IPS-18c (cell line): ENCODE data around the gene SPACA1.

ENCODE experiments used
- H3K4me3 ChIP-seq: 2 replicates; pipeline ENCODE4 v1.7.0; 2013; ENCODE audit warnings: low read depth, mild to moderate bottlenecking, low read length, moderate library complexity; ENCODE audit not compliant: insufficient read depth
- H3K9me3 ChIP-seq: one replicate; pipeline ENCODE4 v1.6.1; 2013; ENCODE audit warnings: mild to moderate bottlenecking, low read length, moderate library complexity; ENCODE audit not compliant: control insufficient read depth, insufficient read depth

SPACA1 gene

DNA sequence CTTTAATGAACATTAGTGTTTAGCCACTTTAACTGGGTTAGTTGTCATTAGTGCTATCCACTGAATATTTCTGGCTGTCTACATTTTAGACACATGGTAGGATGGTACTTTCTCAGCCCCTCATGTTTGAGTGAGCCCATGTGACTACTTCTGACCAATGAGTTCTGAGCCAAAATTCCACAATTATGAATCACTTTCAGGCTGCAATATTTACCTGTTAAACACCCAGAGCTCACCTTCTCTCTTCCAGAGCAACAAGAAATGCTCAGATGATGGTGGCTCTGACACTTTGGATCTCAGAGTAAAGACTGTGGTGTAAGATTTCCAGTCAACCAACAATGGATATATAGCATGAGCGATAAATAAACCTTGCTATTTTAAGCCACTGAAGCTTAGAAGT lies 24.8 kb downstream of the SPACA1 start:
- peaks cover 2% of the 10 kb centered on the region for H3K9me3 ChIP-seq

DNA sequence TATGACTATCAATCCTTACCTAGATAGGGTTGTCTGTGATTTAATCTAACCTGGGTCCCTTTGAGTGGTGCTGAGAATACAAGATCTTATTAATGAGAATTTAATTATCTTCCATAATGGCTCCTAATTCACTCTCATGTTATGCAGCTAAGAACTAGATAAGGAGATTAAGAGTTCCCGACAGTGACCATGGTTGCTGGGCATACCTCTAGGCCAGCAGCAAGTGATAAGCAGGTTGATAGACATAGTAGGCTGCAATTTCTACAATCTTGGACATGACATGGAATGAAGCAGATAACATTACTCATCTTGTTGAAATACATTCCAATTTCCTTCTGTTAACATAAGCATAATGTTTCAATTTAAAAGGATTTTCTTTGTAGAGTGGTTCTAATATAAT lies 27.1 kb downstream of the SPACA1 start:
- H3K9me3 ChIP-seq, result peaks cover 2% of the 10 kb centered on the region
- no peak overlapping the region for H3K4me3 ChIP-seq

More for the DNA sequence above, 24.8 kb downstream of the SPACA1 start:
- no peak overlapping the region for H3K4me3 ChIP-seq

DNA sequence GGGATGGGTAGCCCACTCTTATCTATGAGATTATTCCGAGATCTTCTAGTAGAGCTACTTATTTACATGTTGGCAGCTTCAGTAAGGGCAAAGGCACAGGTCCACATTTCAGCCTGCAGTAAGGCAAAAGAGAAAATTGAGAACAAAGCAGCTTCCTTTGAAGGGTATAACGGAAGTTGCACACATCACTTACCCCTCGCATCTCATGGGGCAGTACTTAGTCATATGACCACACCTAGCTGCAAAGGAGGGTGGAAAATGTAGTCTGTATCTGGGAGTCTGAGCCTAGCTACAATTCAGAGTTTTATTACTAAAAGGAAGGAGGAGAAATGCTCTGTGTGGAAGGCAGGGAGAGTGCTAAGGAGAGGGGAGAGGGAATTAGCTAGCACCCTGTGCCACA lies 29.7 kb downstream of the SPACA1 start:
- Histone ChIP-seq H3K4me3 (no peak overlapping the region), H3K9me3 (no peaks in the 10 kb centered on the region)

DNA sequence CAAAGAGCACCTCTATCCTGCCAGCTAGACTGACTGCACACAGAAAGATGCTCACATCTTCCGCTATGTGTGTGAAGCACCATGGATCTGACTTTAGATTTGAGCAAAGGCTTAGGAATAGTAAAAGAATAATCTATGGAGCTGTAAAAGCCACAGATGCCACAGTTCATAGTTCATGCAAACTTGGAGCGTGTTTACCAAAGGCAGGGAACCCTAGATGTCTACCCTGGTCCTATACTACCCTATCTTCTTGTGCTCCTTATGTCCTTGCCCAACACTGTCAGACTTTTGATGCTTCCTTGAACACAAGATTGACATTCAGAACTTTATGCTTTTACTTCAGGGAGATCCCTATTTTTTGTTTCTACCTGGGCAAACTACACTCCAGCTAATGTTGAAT lies 39.2 kb downstream of the SPACA1 start:
- H3K4me3 ChIP-seq, result no peak overlapping the region
- no peaks in the 10 kb centered on the region for H3K9me3 ChIP-seq

GRCh38 chr6:88089708-88090107 lies 42.1 kb downstream of the SPACA1 start:
- Histone ChIP-seq H3K4me3 (no peak overlapping the region), H3K9me3 (no peaks in the 10 kb centered on the region)

GRCh38 chr6:88105741-88106340 lies 58.2 kb downstream of the SPACA1 start:
- Histone ChIP-seq H3K9me3 (no peaks in the 10 kb centered on the region), H3K4me3 (no peak overlapping the region)

DNA sequence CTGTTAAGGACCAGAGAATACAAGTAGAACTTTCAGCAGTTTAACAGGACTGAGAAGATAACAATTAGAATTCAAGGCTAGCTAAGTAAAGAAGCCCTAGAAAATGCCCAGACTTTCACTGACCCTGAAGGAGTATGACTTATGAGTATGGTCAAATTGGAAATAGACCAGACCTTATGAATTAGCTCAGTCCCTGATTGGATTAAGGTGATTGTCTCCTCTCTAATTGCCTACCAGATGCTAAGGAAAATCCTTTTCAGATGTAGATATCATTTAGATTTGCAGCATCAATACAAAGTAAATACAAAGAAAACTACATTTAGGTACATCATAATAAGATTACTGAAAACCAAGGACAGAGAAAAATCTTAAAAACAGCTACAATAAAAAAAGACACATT lies 59.6 kb downstream of the SPACA1 start:
- Histone ChIP-seq H3K4me3 (no peak overlapping the region), H3K9me3 (no peaks in the 10 kb centered on the region)

GRCh38 chr6:88111991-88112390 lies 64.3 kb downstream of the SPACA1 start:
- H3K4me3 ChIP-seq, result no peak overlapping the region

DNA sequence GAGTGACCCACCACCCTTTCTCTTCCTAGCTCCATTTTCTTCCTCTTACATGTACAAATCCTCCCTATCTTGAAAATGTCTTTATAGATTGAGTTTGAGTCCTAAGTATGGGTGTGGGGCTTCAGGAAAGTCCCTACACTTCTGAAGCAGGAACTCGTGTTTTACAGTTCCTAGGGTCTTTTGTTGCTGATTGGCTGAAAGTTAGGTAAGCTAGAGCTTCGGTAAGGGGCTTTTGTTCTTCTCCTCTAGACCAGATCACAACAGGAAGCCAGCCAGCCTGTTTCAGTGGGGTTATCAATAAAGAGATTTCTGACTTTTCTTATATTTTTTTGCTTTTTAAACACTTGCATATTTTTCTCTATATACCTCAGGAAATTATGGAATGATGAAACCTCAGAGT lies 67.2 kb downstream of the SPACA1 start:
- H3K9me3 ChIP-seq, result no peaks in the 10 kb centered on the region
- no peak overlapping the region for H3K4me3 ChIP-seq

More at GRCh38 chr6:88111991-88112390, 64.3 kb downstream of the SPACA1 start:
- no peaks in the 10 kb centered on the region for H3K9me3 ChIP-seq

- H3K9me3 ChIP-seq, result no peaks in the 10 kb centered on the region
- no peak overlapping the region for H3K4me3 ChIP-seq
Measured at GRCh38 chr6:88115307-88115706, 67.7 kb downstream of the SPACA1 start.

GRCh38 chr6:88116276-88116675 lies 68.6 kb downstream of the SPACA1 start:
- no peaks in the 10 kb centered on the region for H3K9me3 ChIP-seq
- no peak overlapping the region for H3K4me3 ChIP-seq
